Suprapubic skin (tissue), 4 donors: ENCODE data around the gene CCDC50. TPM values are rescaled to one million over a fixed set of nuclear protein-coding genes. Genes with fewer than 3 reads are reported as not detected.

Experiments
- DNase-seq, 2 donors: peaks; one replicate each; pipeline ENCODE4 v3.0.0-alpha.2; 2019; ENCODE audit warnings: low spot score in 2 of 2
- H3K27ac ChIP-seq: fragments of 200-600 bp; sonication (generic); one replicate; pipeline ENCODE4 v1.5.1; 2019
- H3K27me3 ChIP-seq: fragments of 200-600 bp; sonication (generic); one replicate; pipeline ENCODE4 v1.5.1; 2019
- H3K36me3 ChIP-seq: fragments of 200-600 bp; sonication (generic); one replicate; pipeline ENCODE4 v1.5.1; 2019
- H3K4me1 ChIP-seq: fragments of 200-600 bp; sonication (generic); one replicate; pipeline ENCODE4 v1.5.1; 2019
- H3K4me3 ChIP-seq: fragments of 200-600 bp; sonication (generic); one replicate; pipeline ENCODE4 v1.5.1; 2019; ENCODE audit warnings: mild to moderate bottlenecking
- H3K9me3 ChIP-seq: fragments of 200-600 bp; sonication (generic); one replicate; pipeline ENCODE4 v1.5.1; 2019
- EP300 ChIP-seq: sonication (generic); formaldehyde crosslinking; IDR thresholded peaks from one replicate; pipeline ENCODE4 v1.6.1; 2017; ENCODE audit warnings: antibody characterized with exemption
- POLR2A ChIP-seq, 2 donors: fragments of 450-650 bp; IDR thresholded peaks; one replicate each; pipeline ENCODE4 v1.6.1; 2017; ENCODE audit warnings: antibody characterized with exemption in 2 of 2, mild to moderate bottlenecking in 2 of 2, moderate library complexity in 2 of 2
- POLR2AphosphoS5 ChIP-seq, 3 donors: sonication (generic); formaldehyde crosslinking; IDR thresholded peaks; one replicate each; pipeline ENCODE4 v1.6.1; 2017; ENCODE audit warnings: antibody characterized with exemption in 3 of 3
- WGBS: methylation state at CpG from one replicate; pipeline ENCODE4 v1.1.5; 2018; 5-methylcytosine and 5-hydroxymethylcytosine counted together
- total RNA-seq, 4 donors: library from RNA; depleted of rRNA; stranded (reverse); fragments of >200 nt; gene quantifications; one replicate each; pipeline ENCODE4 v1.1.0, GENCODE V29; 2016
- TF ChIP-seq, protein P1 (sequence below), 2 donors: fragments of 200-600 bp in 1 of 2; fragments of 450-650 bp in 1 of 2; sonication (generic) in 1 of 2; IDR thresholded peaks; one replicate each; pipeline ENCODE4 v1.5.1; 2016 to 2019; ENCODE audit warnings: antibody characterized with exemption in 2 of 2, mild to moderate bottlenecking in 1 of 2, moderate library complexity in 1 of 2

The CCDC50 gene
- total RNA-seq, 4 donors from 2014 or later = 34.9 to 67.7 (median 42.4) TPM

DNA sequence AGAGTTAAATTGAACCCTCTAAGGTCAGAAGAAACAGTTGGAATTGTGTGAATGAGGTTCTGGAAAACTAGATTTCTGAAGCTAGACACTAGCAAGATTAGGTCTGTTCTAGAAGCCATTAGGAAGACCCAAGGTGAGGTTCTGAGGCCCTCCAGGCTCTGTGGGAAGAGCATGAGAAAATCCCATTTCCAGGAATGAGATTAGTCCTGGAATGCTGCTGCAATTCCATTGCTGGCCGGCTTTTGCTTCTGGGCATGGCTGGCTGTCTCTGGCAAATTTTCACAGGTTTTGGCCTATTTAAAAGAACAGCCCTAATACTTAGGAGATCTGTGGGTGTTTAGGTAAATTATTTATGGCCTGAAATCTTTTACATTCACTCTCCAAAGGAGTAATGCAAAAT lies 104.8 kb downstream of the CCDC50 start:
- H3K4me3 ChIP-seq = no peak overlapping the region
- H3K4me1 ChIP-seq = no peaks in the 10 kb centered on the region
- H3K9me3 ChIP-seq = no peaks in the 10 kb centered on the region
- no peak for TF ChIP-seq POLR2A (IDR thresholded peaks at IDR 0.05)
- TF ChIP-seq, protein P1, sequence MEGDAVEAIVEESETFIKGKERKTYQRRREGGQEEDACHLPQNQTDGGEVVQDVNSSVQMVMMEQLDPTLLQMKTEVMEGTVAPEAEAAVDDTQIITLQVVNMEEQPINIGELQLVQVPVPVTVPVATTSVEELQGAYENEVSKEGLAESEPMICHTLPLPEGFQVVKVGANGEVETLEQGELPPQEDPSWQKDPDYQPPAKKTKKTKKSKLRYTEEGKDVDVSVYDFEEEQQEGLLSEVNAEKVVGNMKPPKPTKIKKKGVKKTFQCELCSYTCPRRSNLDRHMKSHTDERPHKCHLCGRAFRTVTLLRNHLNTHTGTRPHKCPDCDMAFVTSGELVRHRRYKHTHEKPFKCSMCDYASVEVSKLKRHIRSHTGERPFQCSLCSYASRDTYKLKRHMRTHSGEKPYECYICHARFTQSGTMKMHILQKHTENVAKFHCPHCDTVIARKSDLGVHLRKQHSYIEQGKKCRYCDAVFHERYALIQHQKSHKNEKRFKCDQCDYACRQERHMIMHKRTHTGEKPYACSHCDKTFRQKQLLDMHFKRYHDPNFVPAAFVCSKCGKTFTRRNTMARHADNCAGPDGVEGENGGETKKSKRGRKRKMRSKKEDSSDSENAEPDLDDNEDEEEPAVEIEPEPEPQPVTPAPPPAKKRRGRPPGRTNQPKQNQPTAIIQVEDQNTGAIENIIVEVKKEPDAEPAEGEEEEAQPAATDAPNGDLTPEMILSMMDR (IDR thresholded peaks at IDR 0.05) = no peak
- TF ChIP-seq POLR2AphosphoS5 (IDR thresholded peaks at IDR 0.05) = no peak
- TF ChIP-seq EP300 = no peak
- H3K27ac ChIP-seq = no peak overlapping the region
- WGBS = 54% methylated on average over 1 of the region's 1 CpG
- no peaks in the 10 kb centered on the region for H3K27me3 ChIP-seq
- no peak for DNase-seq
- H3K36me3 ChIP-seq = no peaks in the 10 kb centered on the region

DNA sequence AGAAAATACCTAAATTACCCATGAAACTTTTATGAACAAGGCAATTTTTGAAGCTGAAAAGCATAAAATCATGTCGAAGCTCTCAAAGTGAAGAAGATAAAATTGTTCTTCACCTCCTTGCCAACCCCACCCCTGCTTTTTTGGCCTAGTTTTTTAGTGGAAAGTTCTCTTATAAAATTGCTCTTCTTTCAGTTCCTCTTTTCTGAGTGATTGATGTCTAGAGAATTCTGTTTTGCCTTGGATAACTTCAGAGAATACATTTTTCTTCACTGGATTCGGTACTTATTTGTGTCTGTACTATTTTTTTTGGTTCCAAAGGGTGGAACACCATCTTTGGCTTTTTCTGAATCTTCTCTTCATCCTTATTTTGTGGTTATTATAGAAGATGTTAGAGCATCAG lies 106.8 kb downstream of the CCDC50 start:
- WGBS = 46% methylated on average over 2 of the region's 2 CpGs
- Histone ChIP-seq H3K27me3 (no peaks in the 10 kb centered on the region), H3K9me3 (no peaks in the 10 kb centered on the region), H3K36me3 (no peaks in the 10 kb centered on the region), H3K4me1 (no peaks in the 10 kb centered on the region), H3K27ac (no peak overlapping the region), H3K4me3 (no peak overlapping the region)
- TF ChIP-seq, protein P1 (IDR thresholded peaks at IDR 0.05) = no peak
- TF ChIP-seq EP300 = no peak
- DNase-seq = no peak

DNA sequence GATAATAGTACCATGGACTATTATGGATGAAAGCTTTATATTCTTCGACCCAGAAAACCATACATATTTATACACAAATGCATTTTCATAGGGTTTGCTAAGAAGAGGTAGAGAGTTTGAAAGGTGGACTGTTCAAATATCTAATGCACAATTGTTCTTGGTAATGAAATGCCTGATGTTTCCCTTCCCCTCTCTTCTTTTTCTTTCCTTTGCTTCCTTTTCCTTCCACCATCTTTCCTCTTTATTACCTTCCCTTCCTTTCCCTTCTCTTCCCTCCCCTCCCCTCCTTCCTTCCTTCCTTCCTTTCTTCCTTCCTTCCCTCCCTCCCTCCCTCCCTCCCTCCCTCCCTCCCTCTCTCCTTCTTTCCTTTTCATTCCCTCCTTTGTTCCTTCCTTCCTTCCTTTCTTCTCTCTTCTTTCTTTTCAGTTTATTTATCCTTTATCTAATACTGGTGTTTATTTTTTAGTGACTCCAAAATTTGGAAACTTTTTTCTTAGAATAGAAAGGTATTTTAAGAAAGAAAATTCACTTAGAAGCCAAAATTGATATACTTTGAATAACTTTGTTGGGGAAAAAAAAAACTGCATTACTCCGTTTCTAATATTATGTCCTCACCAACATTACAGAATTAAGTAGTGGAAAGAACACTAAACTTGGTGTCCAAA lies 109.1 kb downstream of the CCDC50 start:
- Histone ChIP-seq H3K4me1 (no peaks in the 10 kb centered on the region), H3K9me3 (no peaks in the 10 kb centered on the region), H3K36me3 (no peaks in the 10 kb centered on the region), H3K4me3 (no peak overlapping the region), H3K27me3 (no peaks in the 10 kb centered on the region), H3K27ac (no peak overlapping the region)
- 85% methylated on average over 2 of the region's 2 CpGs for WGBS
- DNase-seq = no peak
- no peak for TF ChIP-seq POLR2A (IDR thresholded peaks at IDR 0.05)

- H3K27ac ChIP-seq = no peak overlapping the region
- no peaks in the 10 kb centered on the region for H3K4me1 ChIP-seq
- DNase-seq = no peak
- TF ChIP-seq POLR2AphosphoS5 (IDR thresholded peaks at IDR 0.05) (no peak), POLR2A (IDR thresholded peaks at IDR 0.05) (no peak), EP300 (no peak)
- TF ChIP-seq, protein P1 (IDR thresholded peaks at IDR 0.05) = no peak
- 80% methylated on average over 4 of the region's 4 CpGs for WGBS
- no peaks in the 10 kb centered on the region for H3K27me3 ChIP-seq
- H3K36me3 ChIP-seq = no peaks in the 10 kb centered on the region
- H3K4me3 ChIP-seq = no peak overlapping the region
- no peaks in the 10 kb centered on the region for H3K9me3 ChIP-seq
These were observed 111.3 kb downstream of the CCDC50 start for GRCh38 chr3:191440532-191440931.

DNA sequence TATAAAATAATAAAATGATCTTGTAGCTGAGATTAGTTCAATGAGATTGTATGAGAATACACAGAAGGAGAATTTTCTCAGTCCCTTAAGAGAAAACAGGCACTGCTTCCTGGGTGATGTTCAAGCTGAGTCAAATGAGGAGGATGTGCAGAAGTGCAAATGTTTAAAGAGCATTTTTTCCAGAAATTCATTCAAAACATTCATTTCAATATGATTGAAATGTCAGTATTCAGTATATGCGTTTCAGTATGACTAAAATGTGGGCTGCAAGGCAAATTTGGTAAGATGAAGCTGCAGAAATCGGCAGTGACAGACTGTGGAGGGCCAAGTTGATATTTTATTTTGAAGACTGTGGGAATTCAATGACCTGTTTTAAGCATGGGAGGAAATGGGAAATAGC lies 112.5 kb downstream of the CCDC50 start:
- Histone ChIP-seq H3K36me3 (no peaks in the 10 kb centered on the region), H3K9me3 (no peaks in the 10 kb centered on the region), H3K27me3 (no peaks in the 10 kb centered on the region), H3K4me3 (no peak overlapping the region), H3K27ac (no peak overlapping the region), H3K4me1 (no peaks in the 10 kb centered on the region)
- 42% methylated on average over 2 of the region's 2 CpGs for WGBS
- no peak for DNase-seq
- TF ChIP-seq POLR2A (IDR thresholded peaks at IDR 0.05) (no peak), POLR2AphosphoS5 (IDR thresholded peaks at IDR 0.05) (no peak), EP300 (no peak)
- TF ChIP-seq, protein P1 (IDR thresholded peaks at IDR 0.05) = no peak

DNA sequence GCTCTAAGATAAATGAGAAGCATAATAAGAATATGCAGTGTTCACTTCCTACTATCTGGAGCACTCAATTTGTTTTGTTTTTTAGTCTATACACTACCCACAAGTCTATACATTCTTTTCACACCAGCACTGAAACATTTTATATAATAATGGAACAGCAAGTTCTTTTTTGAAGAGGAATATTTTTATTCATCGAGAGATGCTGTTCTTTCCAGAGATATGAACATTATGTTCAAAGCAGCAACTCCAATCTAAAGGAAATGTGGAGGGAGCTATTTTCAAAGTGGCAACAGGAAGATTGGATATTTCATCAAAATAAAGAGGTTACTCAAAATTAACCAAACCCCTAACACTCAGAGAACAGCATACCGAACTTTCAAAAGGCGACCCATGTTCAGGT lies 115.4 kb downstream of the CCDC50 start:
- TF ChIP-seq POLR2A (IDR thresholded peaks at IDR 0.05) (no peak), EP300 (no peak), POLR2AphosphoS5 (IDR thresholded peaks at IDR 0.05) (no peak)
- TF ChIP-seq, protein P1 (IDR thresholded peaks at IDR 0.05) = no peak
- 89% methylated on average over 3 of the region's 3 CpGs for WGBS

More for the DNA sequence above, 115.4 kb downstream of the CCDC50 start:
- H3K27me3 ChIP-seq = no peaks in the 10 kb centered on the region
- no peaks in the 10 kb centered on the region for H3K4me1 ChIP-seq
- no peak overlapping the region for H3K27ac ChIP-seq
- H3K4me3 ChIP-seq = no peak overlapping the region
- no peaks in the 10 kb centered on the region for H3K36me3 ChIP-seq
- DNase-seq = no peak
- no peaks in the 10 kb centered on the region for H3K9me3 ChIP-seq
